ENCODE data around the gene CIDEB. TPM values are rescaled to one million over a fixed set of nuclear protein-coding genes. Genes with fewer than 3 reads are reported as not detected.

Gene CIDEB
- polyA plus RNA-seq, 1 donor from 2014 or later = not detected

DNA sequence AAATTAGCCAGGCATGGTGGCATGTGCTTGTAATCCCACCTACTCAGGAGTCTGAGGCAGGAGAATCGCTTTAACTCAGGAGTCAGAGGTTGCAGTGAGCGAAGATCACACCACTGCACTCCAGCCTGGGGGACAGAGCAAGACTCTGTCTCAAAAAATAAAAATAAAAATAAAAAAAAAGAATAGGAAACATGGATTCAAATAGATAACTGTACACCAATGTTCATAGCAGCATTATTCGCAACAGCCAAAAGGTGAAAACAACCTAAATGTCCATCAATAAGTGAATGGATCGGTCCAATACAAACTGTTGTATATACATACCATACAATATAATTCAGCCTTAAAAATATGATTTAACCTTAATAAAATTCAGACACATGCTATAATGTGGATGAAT is 35.1 kb upstream of the CIDEB start:
- no peaks in the 10 kb centered on the region for H4K20me1 ChIP-seq (ENCODE audit: insufficient read depth)
- no peaks in the 10 kb centered on the region for H3K36me3 ChIP-seq (ENCODE audit: insufficient read depth, low read length)
- H3K9me3 ChIP-seq (ENCODE audit: low read length) = no peaks in the 10 kb centered on the region
- no peaks in the 10 kb centered on the region for H3K79me2 ChIP-seq (replicated peaks; ENCODE audit: insufficient read depth, low read length)
- H3K4me2 ChIP-seq (ENCODE audit: low read length) = no peak overlapping the region
- no peak overlapping the region for H2AFZ ChIP-seq (ENCODE audit: low read depth, low read length)
- no peaks in the 10 kb centered on the region for H3K9me2 ChIP-seq (ENCODE audit: insufficient read depth, low read length)
- H3K27me3 ChIP-seq (ENCODE audit: insufficient read depth, low read depth, low read length) = peaks cover 39% of the 10 kb centered on the region
- H3K27ac ChIP-seq (ENCODE audit: low read length) = no peak overlapping the region
- H3F3A ChIP-seq (ENCODE audit: insufficient read depth, low read length, poor library complexity, severe bottlenecking) = no peaks in the 10 kb centered on the region
- no peak for TF ChIP-seq RAD21 (conservative IDR thresholded peaks at IDR 0.05)
- TF ChIP-seq, protein P1, sequence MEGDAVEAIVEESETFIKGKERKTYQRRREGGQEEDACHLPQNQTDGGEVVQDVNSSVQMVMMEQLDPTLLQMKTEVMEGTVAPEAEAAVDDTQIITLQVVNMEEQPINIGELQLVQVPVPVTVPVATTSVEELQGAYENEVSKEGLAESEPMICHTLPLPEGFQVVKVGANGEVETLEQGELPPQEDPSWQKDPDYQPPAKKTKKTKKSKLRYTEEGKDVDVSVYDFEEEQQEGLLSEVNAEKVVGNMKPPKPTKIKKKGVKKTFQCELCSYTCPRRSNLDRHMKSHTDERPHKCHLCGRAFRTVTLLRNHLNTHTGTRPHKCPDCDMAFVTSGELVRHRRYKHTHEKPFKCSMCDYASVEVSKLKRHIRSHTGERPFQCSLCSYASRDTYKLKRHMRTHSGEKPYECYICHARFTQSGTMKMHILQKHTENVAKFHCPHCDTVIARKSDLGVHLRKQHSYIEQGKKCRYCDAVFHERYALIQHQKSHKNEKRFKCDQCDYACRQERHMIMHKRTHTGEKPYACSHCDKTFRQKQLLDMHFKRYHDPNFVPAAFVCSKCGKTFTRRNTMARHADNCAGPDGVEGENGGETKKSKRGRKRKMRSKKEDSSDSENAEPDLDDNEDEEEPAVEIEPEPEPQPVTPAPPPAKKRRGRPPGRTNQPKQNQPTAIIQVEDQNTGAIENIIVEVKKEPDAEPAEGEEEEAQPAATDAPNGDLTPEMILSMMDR (IDR thresholded peaks at IDR 0.05; ENCODE audit: poor library complexity, severe bottlenecking) = no peak
- TF ChIP-seq, protein P2, sequence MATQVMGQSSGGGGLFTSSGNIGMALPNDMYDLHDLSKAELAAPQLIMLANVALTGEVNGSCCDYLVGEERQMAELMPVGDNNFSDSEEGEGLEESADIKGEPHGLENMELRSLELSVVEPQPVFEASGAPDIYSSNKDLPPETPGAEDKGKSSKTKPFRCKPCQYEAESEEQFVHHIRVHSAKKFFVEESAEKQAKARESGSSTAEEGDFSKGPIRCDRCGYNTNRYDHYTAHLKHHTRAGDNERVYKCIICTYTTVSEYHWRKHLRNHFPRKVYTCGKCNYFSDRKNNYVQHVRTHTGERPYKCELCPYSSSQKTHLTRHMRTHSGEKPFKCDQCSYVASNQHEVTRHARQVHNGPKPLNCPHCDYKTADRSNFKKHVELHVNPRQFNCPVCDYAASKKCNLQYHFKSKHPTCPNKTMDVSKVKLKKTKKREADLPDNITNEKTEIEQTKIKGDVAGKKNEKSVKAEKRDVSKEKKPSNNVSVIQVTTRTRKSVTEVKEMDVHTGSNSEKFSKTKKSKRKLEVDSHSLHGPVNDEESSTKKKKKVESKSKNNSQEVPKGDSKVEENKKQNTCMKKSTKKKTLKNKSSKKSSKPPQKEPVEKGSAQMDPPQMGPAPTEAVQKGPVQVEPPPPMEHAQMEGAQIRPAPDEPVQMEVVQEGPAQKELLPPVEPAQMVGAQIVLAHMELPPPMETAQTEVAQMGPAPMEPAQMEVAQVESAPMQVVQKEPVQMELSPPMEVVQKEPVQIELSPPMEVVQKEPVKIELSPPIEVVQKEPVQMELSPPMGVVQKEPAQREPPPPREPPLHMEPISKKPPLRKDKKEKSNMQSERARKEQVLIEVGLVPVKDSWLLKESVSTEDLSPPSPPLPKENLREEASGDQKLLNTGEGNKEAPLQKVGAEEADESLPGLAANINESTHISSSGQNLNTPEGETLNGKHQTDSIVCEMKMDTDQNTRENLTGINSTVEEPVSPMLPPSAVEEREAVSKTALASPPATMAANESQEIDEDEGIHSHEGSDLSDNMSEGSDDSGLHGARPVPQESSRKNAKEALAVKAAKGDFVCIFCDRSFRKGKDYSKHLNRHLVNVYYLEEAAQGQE (IDR thresholded peaks at IDR 0.05; ENCODE audit: borderline replicate concordance) = no peak
- no peak for TF ChIP-seq TAF1 (IDR thresholded peaks at IDR 0.05; ENCODE audit: low read depth)
- no peak for TF ChIP-seq EP300 (conservative IDR thresholded peaks at IDR 0.05; ENCODE audit: poor library complexity, severe bottlenecking)
- no peak for TF ChIP-seq MXI1 (conservative IDR thresholded peaks at IDR 0.05; ENCODE audit: poor library complexity, severe bottlenecking)
- no peak for TF ChIP-seq POLR2AphosphoS5 (IDR thresholded peaks at IDR 0.05)
- no peak overlapping the region for H3K9ac ChIP-seq (ENCODE audit: low read length)
- no peak overlapping the region for H3K4me3 ChIP-seq (ENCODE audit: low read length)

GRCh38 chr14:24340606-24341005 is 32.8 kb upstream of the CIDEB start:
- Histone ChIP-seq H3K27ac (ENCODE audit: low read length) (no peak overlapping the region), H3K27me3 (ENCODE audit: insufficient read depth, low read depth, low read length) (peaks cover 62% of the 10 kb centered on the region), H3K9me3 (ENCODE audit: low read length) (no peaks in the 10 kb centered on the region), H3K4me2 (ENCODE audit: low read length) (no peak overlapping the region), H3K79me2 (replicated peaks; ENCODE audit: insufficient read depth, low read length) (no peaks in the 10 kb centered on the region), H3K9me2 (ENCODE audit: insufficient read depth, low read length) (no peaks in the 10 kb centered on the region), H4K20me1 (ENCODE audit: insufficient read depth) (no peaks in the 10 kb centered on the region), H3K4me3 (ENCODE audit: low read length) (no peak overlapping the region), H2AFZ (ENCODE audit: low read depth, low read length) (no peak overlapping the region), H3K9ac (ENCODE audit: low read length) (no peak overlapping the region), H3F3A (ENCODE audit: insufficient read depth, low read length, poor library complexity, severe bottlenecking) (no peaks in the 10 kb centered on the region), H3K36me3 (ENCODE audit: insufficient read depth, low read length) (no peaks in the 10 kb centered on the region)
- TF ChIP-seq SMC3 (conservative IDR thresholded peaks at IDR 0.05; ENCODE audit: poor library complexity) (no peak), EZH2 (IDR thresholded peaks at IDR 0.05; ENCODE audit: borderline replicate concordance, insufficient read depth, low read length, poor library complexity, severe bottlenecking) (no peak), MXI1 (conservative IDR thresholded peaks at IDR 0.05; ENCODE audit: poor library complexity, severe bottlenecking) (no peak), POLR2AphosphoS5 (IDR thresholded peaks at IDR 0.05) (no peak), EP300 (conservative IDR thresholded peaks at IDR 0.05; ENCODE audit: poor library complexity, severe bottlenecking) (no peak), RAD21 (conservative IDR thresholded peaks at IDR 0.05) (no peak), TAF1 (IDR thresholded peaks at IDR 0.05; ENCODE audit: low read depth) (no peak)
- TF ChIP-seq, protein P2 (IDR thresholded peaks at IDR 0.05; ENCODE audit: borderline replicate concordance) = no peak
- TF ChIP-seq, protein P1 (IDR thresholded peaks at IDR 0.05; ENCODE audit: poor library complexity, severe bottlenecking) = no peak

Data from neural cell (in vitro differentiated cells).